ENCODE results near the gene GALC. TPM values are rescaled to one million over a fixed set of nuclear protein-coding genes. Genes with fewer than 3 reads are reported as not detected.

GALC gene
- polyA plus RNA-seq, 2 donors: 2.6 to 2.8 TPM

- no peak overlapping the region for H3K27ac ChIP-seq (ENCODE audit: low read depth in 2 of 2, low read length in 1 of 2)
- no peaks in the 10 kb centered on the region for H3K4me1 ChIP-seq (ENCODE audit: control insufficient read depth in 2 of 2, insufficient read depth in 2 of 2, low read length in 1 of 2)
- H3K27me3 ChIP-seq (ENCODE audit: control insufficient read depth in 1 of 2, insufficient read depth in 2 of 2, low read length in 2 of 2): no peaks in the 10 kb centered on the region
- H3K4me3 ChIP-seq (ENCODE audit: low read depth in 1 of 2, low read length in 2 of 2): no peak overlapping the region
- no peaks in the 10 kb centered on the region for H3K36me3 ChIP-seq (ENCODE audit: control insufficient read depth in 2 of 2, insufficient read depth in 2 of 2, low read length in 1 of 2)
- no peaks in the 10 kb centered on the region for H3K9me3 ChIP-seq (ENCODE audit: control insufficient read depth in 2 of 2, insufficient read depth in 1 of 2, low read depth in 1 of 2, low read length in 1 of 2)
These were observed 5.5 kb upstream of the GALC start for GRCh38 chr14:87998482-87998881.

DNA sequence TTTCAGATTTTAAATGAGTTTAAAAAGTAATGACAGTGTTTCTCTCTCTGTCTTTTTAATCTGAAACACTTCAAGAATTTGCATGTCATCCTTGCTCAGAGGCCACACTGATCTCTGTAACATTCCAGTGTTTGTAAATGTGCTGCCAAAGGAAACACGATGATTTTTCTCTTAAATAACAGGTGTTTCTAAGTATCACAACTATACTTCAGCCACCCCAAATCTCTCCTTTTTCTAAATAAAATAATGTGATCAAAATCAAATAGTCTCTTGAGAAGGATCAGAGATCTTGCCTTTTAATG is 3.3 kb upstream of the GALC start:
- no peaks in the 10 kb centered on the region for H3K36me3 ChIP-seq (ENCODE audit: control insufficient read depth in 2 of 2, insufficient read depth in 2 of 2, low read length in 1 of 2)
- WGBS, 2 donors: 50 to 62% methylated on average over 1 of the region's 1 CpG
- peaks cover 0 to 2% of the 10 kb centered on the region in 2 donors for H3K4me1 ChIP-seq (ENCODE audit: control insufficient read depth in 2 of 2, insufficient read depth in 2 of 2, low read length in 1 of 2)
- no peak overlapping the region for H3K4me3 ChIP-seq (ENCODE audit: low read depth in 1 of 2, low read length in 2 of 2)
- H3K27me3 ChIP-seq (ENCODE audit: control insufficient read depth in 1 of 2, insufficient read depth in 2 of 2, low read length in 2 of 2): no peaks in the 10 kb centered on the region
- H3K27ac ChIP-seq (ENCODE audit: low read depth in 2 of 2, low read length in 1 of 2): no peak overlapping the region
- no peaks in the 10 kb centered on the region for H3K9me3 ChIP-seq (ENCODE audit: control insufficient read depth in 2 of 2, insufficient read depth in 1 of 2, low read depth in 1 of 2, low read length in 1 of 2)

DNA sequence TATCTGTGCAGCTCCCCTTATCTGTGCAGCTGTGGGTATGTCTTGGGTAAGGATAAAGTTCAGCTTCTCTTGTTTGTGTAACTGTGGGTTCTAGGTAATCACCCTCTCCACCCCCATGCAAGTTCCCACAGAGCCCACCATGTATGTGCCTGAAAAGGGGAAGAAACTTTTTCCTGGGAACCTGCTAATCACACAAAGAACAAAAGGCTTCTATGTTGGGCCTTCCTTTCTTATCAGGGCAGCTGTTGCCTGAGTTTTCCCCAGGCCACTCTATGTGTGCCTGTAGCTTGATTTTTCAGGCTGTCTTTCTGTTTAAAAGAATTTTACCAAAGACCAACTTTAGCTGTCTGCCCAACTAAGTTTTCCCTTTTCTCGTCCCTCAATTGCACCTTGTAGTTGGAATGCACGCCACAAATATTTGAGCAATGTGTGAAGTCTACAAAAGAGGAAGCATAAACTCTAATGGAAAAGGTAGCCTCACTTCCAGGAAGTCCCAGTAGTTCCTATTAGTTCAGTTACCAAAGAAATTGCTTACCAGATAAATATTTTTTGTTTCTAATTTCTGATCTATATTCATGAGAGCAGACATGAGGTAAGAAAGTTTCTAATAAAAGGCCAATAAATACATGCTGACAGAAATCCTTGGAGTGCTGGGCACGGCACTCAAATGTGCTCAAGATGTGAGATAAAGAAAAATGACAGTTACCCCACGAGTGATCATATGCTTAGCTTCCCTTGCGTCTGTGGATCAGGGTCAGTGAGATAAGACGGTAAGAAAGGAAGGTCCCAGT is 2.7 kb upstream of the GALC start:
- Histone ChIP-seq H3K4me1 (ENCODE audit: control insufficient read depth in 2 of 2, insufficient read depth in 2 of 2, low read length in 1 of 2) (peaks cover 0 to 2% of the 10 kb centered on the region in 2 donors), H3K9me3 (ENCODE audit: control insufficient read depth in 2 of 2, insufficient read depth in 1 of 2, low read depth in 1 of 2, low read length in 1 of 2) (no peaks in the 10 kb centered on the region), H3K36me3 (ENCODE audit: control insufficient read depth in 2 of 2, insufficient read depth in 2 of 2, low read length in 1 of 2) (no peaks in the 10 kb centered on the region), H3K27me3 (ENCODE audit: control insufficient read depth in 1 of 2, insufficient read depth in 2 of 2, low read length in 2 of 2) (no peaks in the 10 kb centered on the region), H3K27ac (ENCODE audit: low read depth in 2 of 2, low read length in 1 of 2) (no peak overlapping the region), H3K4me3 (ENCODE audit: low read depth in 1 of 2, low read length in 2 of 2) (no peak overlapping the region)
- 62 to 77% methylated on average over 6 of the region's 6 CpGs for WGBS, 2 donors

GRCh38 chr14:87994974-87995373 is 2.0 kb upstream of the GALC start:
- no peak overlapping the region for H3K27ac ChIP-seq (ENCODE audit: low read depth in 2 of 2, low read length in 1 of 2)
- H3K4me1 ChIP-seq (ENCODE audit: control insufficient read depth in 2 of 2, insufficient read depth in 2 of 2, low read length in 1 of 2): peaks cover 0 to 2% of the 10 kb centered on the region in 2 donors
- H3K9me3 ChIP-seq (ENCODE audit: control insufficient read depth in 2 of 2, insufficient read depth in 1 of 2, low read depth in 1 of 2, low read length in 1 of 2): no peaks in the 10 kb centered on the region
- no peaks in the 10 kb centered on the region for H3K27me3 ChIP-seq (ENCODE audit: control insufficient read depth in 1 of 2, insufficient read depth in 2 of 2, low read length in 2 of 2)
- 75 to 86% methylated on average over 6 of the region's 6 CpGs for WGBS, 2 donors
- H3K4me3 ChIP-seq (ENCODE audit: low read depth in 1 of 2, low read length in 2 of 2): no peak overlapping the region
- no peaks in the 10 kb centered on the region for H3K36me3 ChIP-seq (ENCODE audit: control insufficient read depth in 2 of 2, insufficient read depth in 2 of 2, low read length in 1 of 2)

GRCh38 chr14:87992346-87992717 is 650 bp downstream of the GALC start:
- H3K4me1 ChIP-seq (ENCODE audit: control insufficient read depth in 2 of 2, insufficient read depth in 2 of 2, low read length in 1 of 2): peaks cover 0 to 2% of the 10 kb centered on the region in 2 donors
- 10 to 15% methylated on average over 20 of the region's 20 CpGs for WGBS, 2 donors
- peak overlapping the region; percentile 74 to 85 for H3K4me3 ChIP-seq (ENCODE audit: low read depth in 1 of 2, low read length in 2 of 2)

GRCh38 chr14:87990682-87991081 is 2.3 kb downstream of the GALC start:
- Histone ChIP-seq H3K36me3 (ENCODE audit: control insufficient read depth in 2 of 2, insufficient read depth in 2 of 2, low read length in 1 of 2) (no peaks in the 10 kb centered on the region), H3K4me3 (ENCODE audit: low read depth in 1 of 2, low read length in 2 of 2) (no peak overlapping the region), H3K27ac (ENCODE audit: low read depth in 2 of 2, low read length in 1 of 2) (no peak overlapping the region), H3K9me3 (ENCODE audit: control insufficient read depth in 2 of 2, insufficient read depth in 1 of 2, low read depth in 1 of 2, low read length in 1 of 2) (no peaks in the 10 kb centered on the region), H3K4me1 (ENCODE audit: control insufficient read depth in 2 of 2, insufficient read depth in 2 of 2, low read length in 1 of 2) (peaks cover 0 to 2% of the 10 kb centered on the region in 2 donors), H3K27me3 (ENCODE audit: control insufficient read depth in 1 of 2, insufficient read depth in 2 of 2, low read length in 2 of 2) (no peaks in the 10 kb centered on the region)
- WGBS, 2 donors: 80 to 86% methylated on average over 4 of the region's 4 CpGs

More at GRCh38 chr14:87992346-87992717, 650 bp downstream of the GALC start:
- H3K9me3 ChIP-seq (ENCODE audit: control insufficient read depth in 2 of 2, insufficient read depth in 1 of 2, low read depth in 1 of 2, low read length in 1 of 2): no peaks in the 10 kb centered on the region
- H3K27me3 ChIP-seq (ENCODE audit: control insufficient read depth in 1 of 2, insufficient read depth in 2 of 2, low read length in 2 of 2): no peaks in the 10 kb centered on the region
- H3K36me3 ChIP-seq (ENCODE audit: control insufficient read depth in 2 of 2, insufficient read depth in 2 of 2, low read length in 1 of 2): no peaks in the 10 kb centered on the region
- peak overlapping the region; percentile 86 to 93 for H3K27ac ChIP-seq (ENCODE audit: low read depth in 2 of 2, low read length in 1 of 2)

DNA sequence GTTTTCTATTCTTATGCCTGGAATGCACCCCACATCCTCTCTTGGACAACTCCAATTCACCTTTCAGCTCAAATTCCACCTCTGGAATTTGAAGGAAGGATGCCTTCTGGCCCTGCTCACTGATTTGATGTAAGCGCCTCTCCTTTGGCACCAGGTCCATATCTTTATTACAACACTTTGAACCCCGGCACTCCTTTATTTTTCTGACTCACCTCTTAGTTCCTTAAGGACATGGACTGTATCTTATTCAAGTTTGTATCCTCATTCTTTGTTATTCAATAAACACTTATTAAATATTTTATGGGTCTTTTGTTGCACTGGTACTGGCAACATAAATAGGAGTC is 3.1 kb downstream of the GALC start:
- H3K4me3 ChIP-seq (ENCODE audit: low read depth in 1 of 2, low read length in 2 of 2): no peak overlapping the region
- no peak overlapping the region for H3K27ac ChIP-seq (ENCODE audit: low read depth in 2 of 2, low read length in 1 of 2)
- WGBS, 2 donors: 70 to 83% methylated on average over 2 of the region's 2 CpGs
- H3K9me3 ChIP-seq (ENCODE audit: control insufficient read depth in 2 of 2, insufficient read depth in 1 of 2, low read depth in 1 of 2, low read length in 1 of 2): no peaks in the 10 kb centered on the region
- H3K36me3 ChIP-seq (ENCODE audit: control insufficient read depth in 2 of 2, insufficient read depth in 2 of 2, low read length in 1 of 2): no peaks in the 10 kb centered on the region
- peaks cover 0 to 2% of the 10 kb centered on the region in 2 donors for H3K4me1 ChIP-seq (ENCODE audit: control insufficient read depth in 2 of 2, insufficient read depth in 2 of 2, low read length in 1 of 2)
- no peaks in the 10 kb centered on the region for H3K27me3 ChIP-seq (ENCODE audit: control insufficient read depth in 1 of 2, insufficient read depth in 2 of 2, low read length in 2 of 2)

- 91 to 96% methylated on average over 5 of the region's 5 CpGs for WGBS, 2 donors
- Histone ChIP-seq H3K27me3 (ENCODE audit: control insufficient read depth in 1 of 2, insufficient read depth in 2 of 2, low read length in 2 of 2) (no peaks in the 10 kb centered on the region), H3K27ac (ENCODE audit: low read depth in 2 of 2, low read length in 1 of 2) (no peak overlapping the region), H3K9me3 (ENCODE audit: control insufficient read depth in 2 of 2, insufficient read depth in 1 of 2, low read depth in 1 of 2, low read length in 1 of 2) (no peaks in the 10 kb centered on the region), H3K4me3 (ENCODE audit: low read depth in 1 of 2, low read length in 2 of 2) (no peak overlapping the region), H3K36me3 (ENCODE audit: control insufficient read depth in 2 of 2, insufficient read depth in 2 of 2, low read length in 1 of 2) (no peaks in the 10 kb centered on the region), H3K4me1 (ENCODE audit: control insufficient read depth in 2 of 2, insufficient read depth in 2 of 2, low read length in 1 of 2) (peaks cover 0 to 2% of the 10 kb centered on the region in 2 donors)
These were observed 3.6 kb downstream of the GALC start for GRCh38 chr14:87989221-87989955.

- Histone ChIP-seq H3K36me3 (ENCODE audit: control insufficient read depth in 2 of 2, insufficient read depth in 2 of 2, low read length in 1 of 2) (no peaks in the 10 kb centered on the region), H3K4me1 (ENCODE audit: control insufficient read depth in 2 of 2, insufficient read depth in 2 of 2, low read length in 1 of 2) (no peaks in the 10 kb centered on the region), H3K9me3 (ENCODE audit: control insufficient read depth in 2 of 2, insufficient read depth in 1 of 2, low read depth in 1 of 2, low read length in 1 of 2) (no peaks in the 10 kb centered on the region), H3K27ac (ENCODE audit: low read depth in 2 of 2, low read length in 1 of 2) (no peak overlapping the region), H3K27me3 (ENCODE audit: control insufficient read depth in 1 of 2, insufficient read depth in 2 of 2, low read length in 2 of 2) (no peaks in the 10 kb centered on the region), H3K4me3 (ENCODE audit: low read depth in 1 of 2, low read length in 2 of 2) (no peak overlapping the region)
- 90 to 97% methylated on average over 1 of the region's 1 CpG for WGBS, 2 donors
These were observed 13.3 kb downstream of the GALC start for GRCh38 chr14:87979689-87980088.

DNA sequence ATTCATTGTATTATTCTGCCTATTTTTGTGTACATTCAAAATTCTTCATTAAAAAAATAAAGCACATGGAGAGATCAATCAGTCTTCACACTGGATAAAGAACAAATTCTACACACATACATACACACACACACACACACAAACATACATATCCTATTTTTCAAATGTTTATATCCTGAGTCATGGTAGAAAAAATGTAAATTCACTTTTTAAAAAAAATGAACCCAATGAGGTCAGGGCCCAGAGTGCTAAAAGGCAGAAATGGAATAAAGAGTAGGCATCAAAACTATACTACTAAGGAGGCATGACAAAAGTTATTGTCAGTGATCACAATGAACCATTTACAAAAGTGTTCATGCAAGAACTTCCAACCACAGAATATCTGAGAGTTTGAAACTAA is 17.3 kb downstream of the GALC start:
- Histone ChIP-seq H3K9me3 (ENCODE audit: control insufficient read depth in 2 of 2, insufficient read depth in 1 of 2, low read depth in 1 of 2, low read length in 1 of 2) (no peaks in the 10 kb centered on the region), H3K27ac (ENCODE audit: low read depth in 2 of 2, low read length in 1 of 2) (no peak overlapping the region), H3K36me3 (ENCODE audit: control insufficient read depth in 2 of 2, insufficient read depth in 2 of 2, low read length in 1 of 2) (no peaks in the 10 kb centered on the region), H3K27me3 (ENCODE audit: control insufficient read depth in 1 of 2, insufficient read depth in 2 of 2, low read length in 2 of 2) (no peaks in the 10 kb centered on the region), H3K4me3 (ENCODE audit: low read depth in 1 of 2, low read length in 2 of 2) (no peak overlapping the region), H3K4me1 (ENCODE audit: control insufficient read depth in 2 of 2, insufficient read depth in 2 of 2, low read length in 1 of 2) (no peaks in the 10 kb centered on the region)

Measured in esophagus (tissue), 2 donors.